NOMO-1 treated with DMSO at 0.1 percent for 48 hours (cell line): ENCODE data around the gene ASCC3.
A peak's percentile ranks its signal among the peaks of the same experiment; 100 is the strongest.

Source experiments
- DNase-seq: peaks from one replicate; lab custom pipeline; 2025; ENCODE audit not compliant: unreplicated experiment; lab: John Stamatoyannopoulos, UW

ASCC3 gene

GRCh38 chr6:100599088-100599770 lies 281.9 kb downstream of the ASCC3 start:
- DNase-seq: no peak

GRCh38 chr6:100595456-100595855 lies 285.7 kb downstream of the ASCC3 start:
- DNase-seq: no peak

GRCh38 chr6:100593522-100593921 lies 287.6 kb downstream of the ASCC3 start:
- peak; percentile 28 for DNase-seq

- DNase-seq: peak; percentile 72
These were observed 288.2 kb downstream of the ASCC3 start for GRCh38 chr6:100592929-100593328.

- DNase-seq: no peak
These were observed 303.7 kb downstream of the ASCC3 start for GRCh38 chr6:100577425-100577824.

- no peak for DNase-seq
These were observed 305.2 kb downstream of the ASCC3 start for GRCh38 chr6:100575921-100576320.

GRCh38 chr6:100574836-100575235 lies 306.3 kb downstream of the ASCC3 start:
- no peak for DNase-seq

GRCh38 chr6:100573166-100573565 lies 308.0 kb downstream of the ASCC3 start:
- no peak for DNase-seq

GRCh38 chr6:100568255-100568654 lies 312.9 kb downstream of the ASCC3 start:
- no peak for DNase-seq

- no peak for DNase-seq
These were observed 314.6 kb downstream of the ASCC3 start for GRCh38 chr6:100566563-100566962.

GRCh38 chr6:100565439-100566104 lies 315.6 kb downstream of the ASCC3 start:
- DNase-seq: no peak

- DNase-seq: no peak
These were observed 321.3 kb downstream of the ASCC3 start for GRCh38 chr6:100559859-100560258.

- DNase-seq: no peak
These were observed 326.9 kb downstream of the ASCC3 start for GRCh38 chr6:100554228-100554627.

- DNase-seq: no peak
These were observed 327.9 kb downstream of the ASCC3 start for GRCh38 chr6:100553243-100553642.

GRCh38 chr6:100549406-100550167 lies 331.5 kb downstream of the ASCC3 start:
- no peak for DNase-seq

- DNase-seq: no peak
These were observed 343.0 kb downstream of the ASCC3 start for GRCh38 chr6:100538086-100538485.

- DNase-seq: no peak
These were observed 362.5 kb downstream of the ASCC3 start for GRCh38 chr6:100518588-100518987.

GRCh38 chr6:100517633-100518032 lies 363.5 kb downstream of the ASCC3 start:
- DNase-seq: no peak

GRCh38 chr6:100517106-100517505 lies 364.0 kb downstream of the ASCC3 start:
- no peak for DNase-seq

- DNase-seq: no peak
These were observed 366.5 kb downstream of the ASCC3 start for GRCh38 chr6:100514660-100515059.

GRCh38 chr6:100512203-100512862 lies 368.8 kb downstream of the ASCC3 start:
- DNase-seq: no peak
